Measurements from ENCODE around the gene REEP1.
A peak's percentile ranks its signal among the peaks of the same experiment; 100 is the strongest.

REEP1 gene, protein sequence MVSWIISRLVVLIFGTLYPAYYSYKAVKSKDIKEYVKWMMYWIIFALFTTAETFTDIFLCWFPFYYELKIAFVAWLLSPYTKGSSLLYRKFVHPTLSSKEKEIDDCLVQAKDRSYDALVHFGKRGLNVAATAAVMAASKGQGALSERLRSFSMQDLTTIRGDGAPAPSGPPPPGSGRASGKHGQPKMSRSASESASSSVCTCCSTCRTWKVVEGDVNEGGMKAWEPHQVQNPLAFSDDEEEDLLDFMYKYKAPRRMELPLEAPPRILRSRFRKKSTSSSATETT

DNA sequence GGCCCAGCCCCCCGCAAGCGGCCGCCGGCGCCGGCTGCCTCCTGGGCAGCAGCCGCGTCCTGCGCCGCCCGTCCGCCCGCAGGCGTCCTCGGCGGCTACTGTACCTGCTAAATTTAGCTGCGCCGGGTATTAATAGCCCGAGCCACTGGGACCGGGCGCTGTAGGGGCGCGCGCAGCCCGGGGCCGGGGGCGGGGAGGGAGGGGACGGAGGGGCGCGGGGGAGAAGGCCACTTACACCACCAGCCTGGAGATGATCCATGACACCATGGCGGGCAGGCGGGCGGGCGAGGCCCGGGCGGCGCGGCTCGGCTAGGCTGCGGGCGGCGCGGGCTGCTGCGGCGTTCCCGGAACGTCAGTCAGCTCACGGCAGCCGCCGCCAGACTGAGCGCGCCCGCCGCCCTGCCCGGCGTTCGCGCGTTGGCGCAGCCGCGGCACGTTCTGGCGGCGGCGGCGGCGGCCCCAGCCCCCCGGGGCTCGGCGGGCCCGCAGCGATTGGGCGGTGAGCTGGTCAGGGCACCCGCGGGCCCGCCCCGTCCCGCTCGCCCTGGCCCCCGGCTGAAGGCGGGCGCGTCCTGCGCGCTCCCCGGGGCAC, at the start of gene REEP1:
Gene REEP1 (minus strand): TSS at position 383 of the 592 bp plus-strand sequence. CDS start 116 bp downstream, at position 267.
- peak; percentile 11 to 20 for DNase-seq

DNA sequence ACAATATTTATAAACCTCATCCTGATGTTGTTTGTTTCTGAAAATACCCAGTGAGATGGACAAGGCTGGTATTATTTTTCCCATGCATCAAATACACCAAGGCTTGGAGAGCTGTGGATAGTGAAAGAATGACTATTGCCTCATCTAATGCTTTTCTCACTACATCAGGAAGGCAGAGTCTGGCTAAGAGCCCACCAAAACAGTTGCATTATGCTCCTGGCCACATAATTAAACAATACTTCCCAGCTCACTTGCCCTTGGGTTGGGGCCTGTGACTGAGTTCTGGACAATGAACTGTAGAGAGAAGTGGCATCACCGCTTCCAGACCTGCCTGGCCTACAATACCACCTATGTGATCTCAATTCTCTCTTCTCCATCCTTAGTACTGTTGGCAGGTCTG, 46.4 kb upstream of the REEP1 start:
- DNase-seq = no peak

DNA sequence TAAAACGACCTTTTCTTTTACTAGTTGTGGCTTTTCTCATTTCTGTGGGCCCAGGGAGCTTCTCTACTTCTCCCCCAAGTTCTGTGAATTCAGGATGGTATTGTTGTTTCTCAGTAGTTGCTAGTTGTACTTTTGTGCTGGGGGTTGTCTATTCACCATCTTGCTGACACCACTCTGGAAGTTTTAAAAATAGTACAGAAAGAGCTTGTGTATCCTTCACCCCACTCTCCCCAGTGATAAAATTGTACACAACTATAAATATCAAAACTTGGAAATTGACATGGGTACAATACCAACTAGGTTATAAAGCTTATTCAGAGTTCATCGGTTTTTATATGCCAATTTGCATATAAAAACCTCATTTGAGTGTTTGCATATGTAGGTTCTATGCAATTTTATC, 45.3 kb upstream of the REEP1 start:
- DNase-seq = no peak

DNA sequence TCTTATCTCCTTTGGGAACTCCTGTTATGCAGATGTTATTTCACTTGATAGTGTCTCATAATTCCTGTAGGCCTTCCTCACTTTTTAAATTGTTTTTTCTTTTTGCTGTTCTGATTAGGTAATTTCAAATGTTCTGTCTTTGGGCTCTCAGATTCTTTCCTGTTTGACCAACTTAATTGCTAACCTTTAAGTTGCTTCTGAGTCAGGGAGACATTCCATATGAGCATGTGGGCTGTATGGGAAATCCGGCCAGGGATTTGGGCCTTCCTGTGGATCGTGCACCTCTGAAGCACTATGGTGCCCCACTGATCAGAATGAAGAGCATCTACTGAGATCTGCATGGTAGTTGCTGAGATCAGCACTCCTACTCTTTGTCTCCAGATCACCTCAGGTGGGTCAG, 44.7 kb upstream of the REEP1 start:
- DNase-seq = no peak

DNA sequence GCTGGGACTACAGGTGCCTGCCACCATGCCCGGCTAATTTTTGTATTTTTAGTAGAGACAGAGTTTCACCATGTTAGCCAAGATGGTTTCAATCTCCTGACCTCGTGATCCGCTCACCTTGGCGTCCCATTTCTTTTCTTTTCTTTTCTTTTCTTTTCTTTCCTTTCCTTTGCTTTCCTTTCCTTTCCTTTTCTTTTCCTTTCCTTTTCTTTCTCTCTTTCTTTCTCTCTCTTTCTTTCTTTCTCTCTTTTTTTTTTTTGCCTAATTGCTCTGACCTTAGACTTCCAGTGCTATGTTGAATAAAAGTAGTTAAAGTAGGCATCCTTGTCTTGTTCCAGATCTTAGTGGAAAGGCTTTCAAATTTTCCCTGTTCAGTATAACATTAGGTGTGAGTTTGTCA, 41.0 kb upstream of the REEP1 start:
- DNase-seq = no peak

DNA sequence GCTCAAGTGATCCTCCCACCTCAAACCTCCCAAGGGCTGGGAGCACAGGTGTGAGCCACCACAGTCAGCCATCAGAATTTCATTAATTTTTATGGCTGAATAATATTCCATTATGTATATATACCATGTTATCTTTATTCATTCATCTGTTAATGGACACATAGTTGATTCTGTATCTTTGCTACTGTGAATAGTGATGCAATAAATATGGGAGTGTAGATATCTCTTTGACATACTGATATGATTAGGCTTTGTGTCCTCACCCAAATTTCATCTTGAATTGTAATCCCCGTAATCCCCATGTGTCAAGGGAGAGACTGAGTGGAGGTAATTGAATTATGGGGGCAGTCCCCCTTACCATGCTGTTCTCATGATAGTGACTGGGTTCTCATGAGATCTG, 38.2 kb upstream of the REEP1 start:
- no peak for DNase-seq

DNA sequence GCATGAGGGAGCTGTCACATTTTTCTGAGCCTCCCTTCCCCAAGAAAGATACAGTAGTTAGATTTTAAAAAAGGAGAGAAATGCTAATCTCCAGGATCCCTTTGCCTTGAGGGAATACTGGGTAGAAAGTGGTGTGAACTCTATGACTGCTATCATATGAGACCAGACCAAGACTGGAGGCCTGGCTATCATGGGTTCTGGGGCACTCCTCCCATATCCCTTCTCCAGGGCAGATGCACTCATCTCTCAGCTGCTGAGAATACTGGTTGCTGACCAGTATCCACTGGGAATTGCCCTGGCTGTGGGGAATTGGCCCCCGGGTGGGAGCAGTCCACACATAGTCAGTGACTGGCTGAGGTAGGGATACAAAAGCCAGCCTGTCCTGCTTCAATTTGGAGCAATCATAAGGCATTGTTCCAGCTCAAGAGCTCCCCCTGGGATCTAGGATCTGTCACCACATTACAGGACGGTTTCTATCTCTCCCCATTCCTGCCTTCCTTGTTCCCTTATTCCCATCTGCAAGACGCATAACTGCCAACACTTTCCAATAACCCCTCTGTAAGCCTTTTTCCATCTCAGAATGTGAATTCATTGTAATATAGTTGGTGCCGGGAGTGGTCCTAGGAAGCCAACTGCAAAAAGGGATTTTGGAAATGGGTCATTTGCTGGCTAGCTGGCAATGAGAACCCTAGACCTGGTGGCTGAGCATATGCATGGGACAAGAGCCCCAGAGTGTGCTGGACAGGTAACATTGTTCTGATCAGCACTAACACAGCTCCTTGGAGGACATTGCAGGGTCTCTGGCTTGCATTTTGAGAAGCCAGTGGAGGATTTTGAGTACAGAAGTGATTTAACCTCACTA, 35.4 kb upstream of the REEP1 start:
- DNase-seq = no peak

DNA sequence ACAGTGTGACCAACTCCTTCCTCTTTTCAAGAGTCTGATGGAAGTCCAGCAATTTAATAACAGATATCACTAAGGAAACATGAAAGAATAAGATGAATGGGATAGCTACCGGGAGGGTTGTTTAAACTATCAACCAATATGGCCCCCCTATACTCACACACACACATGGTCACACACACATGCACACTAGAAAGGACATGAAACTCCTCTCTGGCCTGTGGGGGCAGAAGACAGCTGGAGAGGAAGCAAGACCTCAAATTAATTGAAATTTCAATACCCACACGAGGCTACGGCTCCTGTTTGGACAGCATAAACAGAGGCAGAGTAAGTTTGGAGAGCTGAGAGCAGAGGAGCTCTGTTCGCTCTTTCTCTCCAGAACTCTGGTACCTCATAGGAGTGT, 34.7 kb upstream of the REEP1 start:
- no peak for DNase-seq

DNA sequence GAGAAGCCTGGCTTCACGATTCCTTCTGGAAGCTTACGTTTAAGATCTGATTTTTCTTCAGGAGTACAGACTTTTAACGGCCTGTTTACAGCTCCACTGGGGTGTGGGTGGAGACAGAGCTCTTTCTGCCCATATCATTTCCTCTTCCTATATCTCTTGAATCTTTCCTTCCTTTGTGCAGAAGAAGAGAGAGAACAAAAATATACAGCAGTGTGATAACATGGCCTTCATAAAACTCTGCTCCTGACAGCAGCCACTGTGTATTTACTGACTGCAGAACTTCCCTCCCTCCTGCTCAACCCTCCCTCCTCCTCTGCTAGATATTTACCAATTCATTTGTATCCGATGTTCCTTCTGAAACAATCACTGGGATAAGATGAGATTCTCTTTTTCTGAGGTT, 34.1 kb upstream of the REEP1 start:
- no peak for DNase-seq

DNA sequence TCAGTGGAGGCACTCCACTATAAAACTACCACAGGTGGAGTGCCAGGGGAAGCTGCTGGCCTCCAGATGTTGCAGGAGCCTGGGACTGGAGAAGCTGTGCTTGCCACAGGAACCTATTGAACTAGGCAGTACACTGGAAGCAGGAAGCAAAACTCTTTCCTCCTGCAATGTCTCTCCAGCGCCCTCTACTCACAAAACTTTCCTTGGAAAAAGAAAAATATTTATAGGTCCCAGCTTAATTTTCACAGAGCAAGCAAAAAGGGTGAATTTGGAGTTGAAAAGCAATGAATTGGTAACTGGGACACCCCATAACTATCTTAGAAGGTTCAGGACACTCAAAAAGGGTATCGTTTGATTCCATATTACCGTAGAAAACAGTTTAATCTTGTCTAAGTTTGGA, 33.2 kb upstream of the REEP1 start:
- DNase-seq = no peak

DNA sequence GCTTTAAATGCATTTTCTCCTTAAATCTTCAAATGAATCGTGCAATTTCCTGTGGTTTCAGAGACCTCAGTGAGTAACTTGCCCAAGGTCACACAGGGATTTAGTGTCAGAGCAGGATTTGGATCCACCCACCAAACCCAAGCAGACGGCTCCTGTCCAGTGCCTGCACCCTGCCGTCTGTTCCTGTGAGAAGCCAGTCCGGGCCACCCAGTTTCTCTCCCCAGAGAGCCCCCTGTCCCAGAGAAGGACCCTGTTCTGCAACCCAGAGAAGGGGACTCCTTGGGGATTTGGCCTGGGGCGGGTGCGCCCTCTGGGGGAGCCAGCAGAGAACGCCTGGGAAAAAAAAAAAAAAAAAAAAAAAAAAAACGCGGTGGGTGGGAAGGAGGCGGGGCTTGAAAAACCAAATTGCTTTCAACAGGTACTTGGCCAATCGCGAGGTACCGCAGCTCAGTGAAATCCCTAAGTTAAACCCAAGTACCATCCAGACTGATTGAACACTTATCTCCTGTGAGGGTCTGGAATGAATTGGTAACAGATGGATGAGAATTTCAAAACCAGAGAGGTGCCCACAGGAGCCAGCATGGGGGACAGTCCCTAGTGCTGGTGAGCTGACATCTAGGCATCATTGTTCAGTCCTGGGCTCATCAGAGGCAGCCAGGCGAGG, 30.9 kb upstream of the REEP1 start:
- DNase-seq = peak; percentile 26 to 31

DNA sequence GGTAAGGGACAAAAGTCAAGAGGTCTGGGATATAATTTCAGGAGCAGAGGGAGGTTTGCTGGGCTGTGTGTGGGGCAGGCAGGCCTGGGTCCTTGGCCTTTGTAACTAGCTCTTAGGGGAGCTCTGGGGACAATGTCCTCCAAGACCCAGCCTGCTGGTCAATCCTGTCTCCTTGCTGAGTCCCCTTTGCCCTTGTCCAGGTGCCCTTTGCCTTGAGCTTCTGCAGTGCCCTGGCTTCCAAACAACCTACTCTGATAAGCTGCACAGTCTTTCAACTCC, 30.0 kb upstream of the REEP1 start:
- DNase-seq = no peak

DNA sequence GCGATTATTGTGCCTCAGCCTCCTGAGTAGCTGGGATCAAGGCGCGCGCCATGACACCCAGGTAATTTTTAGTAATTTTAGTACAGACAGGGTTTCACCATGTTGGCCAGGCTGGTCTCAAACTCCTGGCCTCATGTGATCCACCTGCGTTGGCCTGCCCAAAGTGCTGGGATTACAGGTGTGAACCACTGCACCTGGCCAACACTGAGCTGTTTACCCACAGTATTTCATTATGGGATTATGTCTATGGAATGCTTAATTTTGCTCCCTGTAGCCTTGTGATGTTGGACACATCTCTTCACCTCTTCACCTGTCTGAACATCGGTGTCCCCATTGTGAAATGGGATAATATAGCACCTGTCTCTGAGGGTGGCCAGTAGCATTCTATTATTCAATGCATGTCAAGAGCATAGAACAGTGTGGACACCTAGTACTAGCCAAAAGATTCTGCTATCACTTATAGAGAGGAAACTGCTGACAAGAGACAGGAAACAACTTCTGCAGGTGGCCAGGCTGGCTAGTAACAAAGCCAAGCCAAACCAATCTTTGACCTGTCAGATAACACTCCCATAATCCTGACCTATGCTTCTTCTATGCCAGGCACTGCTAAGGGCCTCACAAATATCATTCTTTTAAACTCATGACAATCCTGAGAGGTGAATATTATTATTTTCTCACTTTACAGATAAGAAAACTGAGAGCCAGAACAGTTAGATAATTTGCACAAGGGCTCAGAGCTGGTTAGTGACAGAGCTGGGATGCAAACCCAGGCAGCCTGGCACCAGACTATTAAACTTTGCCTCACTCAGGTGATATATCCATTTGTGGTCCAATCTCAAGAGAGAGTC, 29.4 kb upstream of the REEP1 start:
- no peak for DNase-seq

DNA sequence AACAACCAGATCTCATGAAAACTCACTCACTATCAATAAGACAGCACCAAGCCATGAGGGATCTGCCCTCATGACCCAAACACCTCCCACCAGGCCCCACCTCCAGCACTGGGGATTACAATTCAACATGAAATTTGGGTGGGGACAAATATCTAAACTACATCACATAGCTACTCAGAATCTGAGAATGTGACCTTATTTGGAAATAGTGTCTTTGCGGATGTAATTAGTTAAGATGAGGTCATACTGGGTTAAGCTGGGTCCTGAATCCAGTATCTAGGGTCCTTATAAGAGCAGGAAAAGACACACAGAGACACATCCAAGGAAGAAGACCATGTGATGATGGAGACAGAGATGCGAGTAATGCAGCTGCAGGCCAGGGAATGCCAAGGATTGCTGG, 27.5 kb upstream of the REEP1 start:
- no peak for DNase-seq

DNA sequence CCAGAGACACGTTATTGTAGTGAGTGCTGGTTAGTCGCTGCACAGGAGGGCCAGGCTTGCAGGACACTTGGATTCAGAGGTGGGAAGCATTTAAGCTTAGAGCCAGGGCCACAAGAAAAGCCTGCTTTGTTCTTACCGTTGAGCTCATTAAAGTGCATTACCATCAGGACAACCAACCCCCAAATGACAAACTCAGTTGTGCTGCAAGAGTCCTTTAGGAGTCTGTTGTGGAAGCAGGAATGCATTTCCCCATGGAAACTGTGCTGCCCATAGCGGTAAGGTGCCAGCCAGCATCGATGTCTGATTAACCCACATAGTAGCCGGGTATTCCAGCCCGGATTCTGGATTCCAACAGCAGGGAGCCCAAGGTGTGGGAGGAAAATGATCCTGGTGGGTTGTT, 23.4 kb upstream of the REEP1 start:
- no peak for DNase-seq

DNA sequence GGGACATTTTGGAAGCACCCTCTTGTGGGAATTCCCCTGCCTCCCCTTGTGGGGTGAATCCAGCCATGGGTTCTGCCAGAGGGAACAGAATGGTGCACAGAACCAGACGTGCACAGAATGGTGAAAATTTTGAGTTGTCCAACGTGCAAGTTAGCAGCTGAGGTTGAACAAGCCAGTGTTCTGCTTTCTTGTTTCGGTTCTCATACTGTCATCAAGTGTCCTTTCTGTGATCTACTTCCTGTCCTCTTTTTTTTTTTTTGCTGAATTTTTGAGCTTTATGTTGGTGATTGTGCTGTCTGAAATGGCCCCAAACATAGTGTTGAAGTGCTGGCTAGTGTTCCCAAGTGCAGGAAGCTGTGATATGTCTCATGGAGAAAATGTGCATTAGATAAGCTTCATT, 21.5 kb upstream of the REEP1 start:
- DNase-seq = no peak

DNA sequence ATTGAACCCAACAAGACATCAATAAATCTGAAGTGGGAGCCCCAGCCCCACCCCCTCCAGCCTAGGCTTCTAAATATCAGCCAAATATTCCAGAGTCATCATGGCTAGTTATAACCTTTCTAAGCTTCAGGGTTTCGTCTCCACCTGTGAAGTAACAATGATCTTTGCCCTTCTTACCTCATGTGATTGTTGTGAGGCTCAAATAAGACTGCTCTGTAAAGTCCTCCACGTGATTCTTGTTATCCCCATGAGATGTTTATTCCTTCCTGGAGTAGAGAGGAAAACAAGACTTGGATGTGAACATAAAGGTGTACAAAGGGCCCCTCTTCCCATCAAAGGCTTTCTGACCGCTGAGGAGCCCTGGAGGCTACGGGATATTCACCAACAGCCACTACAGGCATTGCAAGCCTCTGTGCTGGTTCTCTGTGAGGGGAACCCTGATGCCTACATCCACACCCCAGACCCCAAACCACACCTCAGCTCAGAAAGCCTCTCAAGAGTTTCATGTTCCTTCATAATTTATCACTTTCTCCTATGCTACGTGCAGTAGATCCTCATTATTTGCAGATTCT, 20.1 kb upstream of the REEP1 start:
- no peak for DNase-seq

DNA sequence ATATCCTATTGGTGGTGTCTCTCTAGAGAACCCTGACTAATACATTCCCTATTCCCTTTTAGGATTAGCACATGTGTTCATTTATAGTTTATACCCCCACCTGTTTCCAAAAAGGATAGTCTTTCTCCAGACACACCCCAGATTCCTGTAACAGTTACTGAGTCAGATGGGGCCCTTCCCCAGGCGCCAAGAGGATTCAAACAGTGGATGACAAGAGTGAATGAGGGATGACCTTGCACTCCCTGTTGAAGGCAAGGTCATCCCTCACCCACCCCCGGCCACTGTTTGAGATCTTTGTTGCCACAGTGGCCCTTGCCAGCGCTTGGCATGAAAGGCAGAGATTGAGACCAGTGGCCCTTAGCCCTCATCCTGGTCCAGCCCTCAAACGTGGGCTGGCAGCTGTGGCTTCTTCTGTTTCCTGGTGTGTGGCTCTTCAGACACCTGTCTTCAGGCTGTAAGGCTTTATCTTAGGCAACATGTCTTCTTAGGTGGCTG, 15.3 kb upstream of the REEP1 start:
- no peak for DNase-seq

DNA sequence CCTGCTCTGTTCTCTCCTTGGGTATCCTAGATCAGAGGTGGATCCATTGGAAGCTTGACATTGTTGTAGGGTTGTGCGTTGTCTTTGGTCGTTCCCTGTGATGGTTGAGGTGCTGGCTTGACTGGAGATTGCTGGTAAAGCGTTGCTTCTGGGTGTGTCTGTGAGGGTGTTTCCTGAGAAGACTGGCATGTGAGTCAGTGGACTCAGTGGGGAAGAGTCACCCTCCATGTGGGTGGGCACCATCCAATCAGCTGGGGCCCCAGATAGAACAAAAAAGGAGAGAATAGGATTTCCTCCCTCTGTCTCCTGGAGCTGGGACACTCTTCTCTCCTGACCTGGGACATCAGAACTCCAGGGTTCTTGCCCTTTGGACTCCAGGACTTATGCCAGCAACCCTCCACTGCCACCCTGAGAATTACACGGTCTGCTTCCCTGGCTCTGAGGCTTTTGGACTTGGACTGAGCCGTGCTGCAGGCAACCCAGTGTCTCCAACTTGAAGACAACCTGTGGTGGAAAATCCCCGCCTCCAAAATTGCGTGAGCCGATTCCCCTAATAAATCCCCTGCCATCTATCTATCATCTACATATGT, 14.8 kb upstream of the REEP1 start:
- DNase-seq = no peak

DNA sequence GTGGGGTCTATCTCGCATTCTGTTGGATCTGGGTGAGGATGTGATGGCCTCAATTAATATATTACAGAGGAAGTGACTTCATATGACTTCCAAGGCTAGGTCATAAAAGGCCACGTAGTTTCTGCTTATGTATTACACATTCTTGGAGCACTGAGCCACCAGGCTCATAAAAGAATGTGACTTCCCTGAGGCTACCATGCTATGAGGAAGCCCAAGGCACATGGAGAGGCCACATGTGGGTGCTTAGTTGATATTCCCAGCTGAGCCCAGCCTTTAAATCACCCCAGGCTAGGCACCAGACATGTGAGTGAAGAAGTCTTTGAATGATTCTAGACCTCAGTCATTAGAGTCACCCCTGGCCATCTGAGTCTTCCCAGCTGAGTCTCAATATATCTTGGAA, 13.3 kb upstream of the REEP1 start:
- no peak for DNase-seq

DNA sequence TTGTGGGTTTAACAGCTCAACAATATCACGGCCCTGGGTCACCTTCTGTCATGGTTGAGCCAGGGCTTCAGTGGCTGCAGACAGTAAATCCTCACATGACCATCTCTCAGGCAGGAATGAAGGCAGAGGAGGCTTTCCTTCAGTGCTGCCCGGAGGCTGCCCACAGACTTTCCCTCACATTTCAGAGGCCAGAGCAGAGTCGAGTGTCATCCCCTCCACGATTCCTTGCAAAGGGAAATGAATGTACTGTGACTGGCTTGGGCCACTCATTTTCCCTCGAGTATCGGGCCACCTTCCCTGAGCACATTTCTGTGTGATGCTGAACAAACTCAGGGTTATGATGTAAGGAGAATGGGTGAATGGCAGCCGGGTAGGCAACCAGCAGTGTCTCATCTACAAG, 10.0 kb upstream of the REEP1 start:
- no peak for DNase-seq
